K562 (cell line): ENCODE measurements around the gene PCDHGA4. TPM values are rescaled to one million over a fixed set of nuclear protein-coding genes. Genes with fewer than 3 reads are reported as not detected.

Experiments
- ATAC-seq: fragments of 200-7000 bp; cut with Tn5 transposase; 3 replicates; pipeline ENCODE4 v1.9.1; 2020; ENCODE audit warnings: moderate library complexity
- BruUV-seq: library from RNA; stranded (reverse); fragments of 400-500 nt; replicated peaks from 2 replicates; lab custom pipeline; 2021; lab: Mats Ljungman, UMichigan
- CTCF ChIA-PET: fragments of 300-600 bp; formaldehyde crosslinking; extraction: SDS; loops from one replicate; lab custom pipeline; 2021; ENCODE audit warnings: low intra/inter-chr PET ratio; lab: Yijun Ruan, JAX
- POLR2A ChIA-PET: fragments of 300-600, 350-650 bp; sonication (Branson Sonifier 250); formaldehyde crosslinking; extraction: SDS; loops from one replicate; lab custom pipeline; 2021; ENCODE audit warnings: antibody characterized with exemption, inconsistent platforms; lab: Yijun Ruan, JAX
- DNase-seq, 4 experiments: peaks; one replicate each; pipeline versions ENCODE4 v3.0.0 to v3.0.0-alpha.2; 2011 to 2018; ENCODE audit warnings: low spot score in 3 of 4, mixed read lengths in 3 of 4; ENCODE audit errors: extremely low read depth in 1 of 4
- FAIRE-seq: peaks from 2 replicates; lab custom pipeline; 2011; peaks lifted over from hg19 to GRCh38; lab: Jason Lieb, UNC
- H2AFZ ChIP-seq: 2 replicates; pipeline ENCODE4 v1.6.0; 2011; ENCODE audit warnings: low read depth, low read length, control low read depth, inconsistent platforms
- H3K27ac ChIP-seq: fragments of 200-600 bp; 3 replicates; pipeline ENCODE4 v1.8.0; 2011; ENCODE audit warnings: low read depth, mild to moderate bottlenecking, control low read depth, inconsistent platforms, low read length, moderate library complexity, mixed read lengths; ENCODE audit errors: extremely low read depth
- H3K27me3 ChIP-seq, 2 experiments: fragments of 300-600 bp in 1 of 2; 2 replicates in 1 of 2; 3 replicates in 1 of 2; pipeline versions ENCODE4 v1.6.0 to v1.8.0; 2011; ENCODE audit warnings: inconsistent platforms in 2 of 2, low read length in 2 of 2, mild to moderate bottlenecking in 1 of 2, mixed read lengths in 1 of 2, moderate library complexity in 1 of 2; ENCODE audit not compliant: control insufficient read depth in 2 of 2, insufficient read depth in 2 of 2
- H3K36me3 ChIP-seq: fragments of 300-600 bp; 3 replicates; pipeline ENCODE4 v1.8.0; 2011; ENCODE audit warnings: mild to moderate bottlenecking, low read length, inconsistent platforms; ENCODE audit not compliant: control insufficient read depth, insufficient read depth
- H3K4me1 ChIP-seq, 2 experiments: fragments of 200-600 bp in 1 of 2; replicated peaks in 1 of 2; 2 replicates in 1 of 2; 3 replicates in 1 of 2; pipeline versions ENCODE4 v1.5.1 to v1.8.0; 2011; ENCODE audit warnings: inconsistent platforms in 2 of 2, low read length in 2 of 2, mild to moderate bottlenecking in 1 of 2, mixed read lengths in 1 of 2, moderate library complexity in 1 of 2; ENCODE audit not compliant: control insufficient read depth in 2 of 2, insufficient read depth in 2 of 2
- H3K4me2 ChIP-seq: 2 replicates; pipeline ENCODE4 v1.6.1; 2011; ENCODE audit warnings: low read length, control low read depth, inconsistent platforms, mixed read lengths; ENCODE audit not compliant: insufficient read depth
- H3K4me3 ChIP-seq: fragments of 200-600 bp; sonication (generic), shearing (Covaris generic); 2 replicates; pipeline ENCODE4 v1.5.1; 2016; ENCODE audit warnings: control low read depth, inconsistent platforms
- H3K79me2 ChIP-seq: fragments of 200-600 bp; 3 replicates; pipeline ENCODE4 v1.8.0; 2011; ENCODE audit warnings: low read length, inconsistent platforms; ENCODE audit not compliant: control insufficient read depth, insufficient read depth
- H3K9ac ChIP-seq, 2 experiments: 2 replicates each; pipeline versions ENCODE4 v1.6.0 to v1.6.1; 2011; ENCODE audit warnings: low read depth in 2 of 2, low read length in 2 of 2, control low read depth in 1 of 2, inconsistent platforms in 1 of 2, mild to moderate bottlenecking in 1 of 2, mixed read lengths in 1 of 2; ENCODE audit not compliant: insufficient read depth in 1 of 2
- H3K9me1 ChIP-seq: one replicate; pipeline ENCODE4 v1.6.0; 2011; ENCODE audit warnings: inconsistent platforms, mild to moderate bottlenecking, low read length, moderate library complexity; ENCODE audit not compliant: control insufficient read depth, insufficient read depth
- H3K9me3 ChIP-seq: replicated peaks from 2 replicates; pipeline ENCODE4 v1.5.1; 2011; ENCODE audit warnings: low read depth, low read length, inconsistent platforms; ENCODE audit not compliant: control insufficient read depth, insufficient read depth
- H4K20me1 ChIP-seq: replicated peaks from 2 replicates; pipeline ENCODE4 v1.6.1; 2011; ENCODE audit warnings: low read length, inconsistent platforms, mixed read lengths; ENCODE audit not compliant: control insufficient read depth, insufficient read depth
- CTCF ChIP-seq, 3 experiments: IDR thresholded peaks in 2 of 3; conservative IDR thresholded peaks in 1 of 3; 2 replicates each; pipeline ENCODE4 v1.5.1; 2011 to 2012; ENCODE audit warnings: low read length in 3 of 3, mild to moderate bottlenecking in 3 of 3, control low read depth in 2 of 3, improper control_type of control experiment in 1 of 3, inconsistent platforms in 1 of 3, low read depth in 1 of 3, mixed read lengths in 1 of 3, moderate library complexity in 1 of 3; ENCODE audit not compliant: insufficient read depth in 2 of 3
- DIDO1 ChIP-seq: fragments of 450-650 bp; IDR thresholded peaks from 2 replicates; pipeline ENCODE4 v1.6.1; 2016; ENCODE audit warnings: low read depth, missing biosample characterization, missing genetic modification characterization
- EGR1 ChIP-seq: fragments of 450-650 bp; conservative IDR thresholded peaks from 2 replicates; pipeline ENCODE4 v1.6.1; 2017; ENCODE audit warnings: mild to moderate bottlenecking
- ETV1 ChIP-seq: fragments of 450-650 bp; conservative IDR thresholded peaks from 2 replicates; pipeline ENCODE4 v1.6.1; 2016; ENCODE audit warnings: missing genetic modification characterization, control low read depth, low read depth, missing compliant biosample characterization
- MEF2A ChIP-seq: IDR thresholded peaks from 2 replicates; pipeline ENCODE4 v1.6.1; 2011; ENCODE audit warnings: low read depth, mild to moderate bottlenecking, low read length, moderate library complexity; ENCODE audit not compliant: control insufficient read depth
- RFX5 ChIP-seq: IDR thresholded peaks from 2 replicates; pipeline ENCODE4 v1.6.1; 2011; ENCODE audit warnings: low read depth, mild to moderate bottlenecking, improper control_type of control experiment, low read length
- RUNX1 ChIP-seq: sonication (generic); IDR thresholded peaks from 2 replicates; pipeline ENCODE4 v1.6.1; 2016; ENCODE audit warnings: antibody characterized with exemption, low read depth
- THRA ChIP-seq: fragments of 450-650 bp; IDR thresholded peaks from 2 replicates; pipeline ENCODE4 v1.6.1; 2017; ENCODE audit warnings: mild to moderate bottlenecking, moderate library complexity
- ZC3H8 ChIP-seq: fragments of 450-650 bp; IDR thresholded peaks from 2 replicates; pipeline ENCODE4 v1.6.1; 2017
- ZNF707 ChIP-seq: fragments of 250-450 bp; sonication (Bioruptor Pico); conservative IDR thresholded peaks from 2 replicates; pipeline ENCODE4 v1.8.0; 2022; ENCODE audit warnings: inconsistent platforms, mild to moderate bottlenecking, moderate library complexity
- WGBS: fragments of 100-300 bp; shearing (Covaris generic); methylation state at CpG from one replicate; pipeline ENCODE4 v1.1.6; 2016; ENCODE audit warnings: low coverage, mixed read lengths; ENCODE audit not compliant: insufficient coverage; ENCODE audit errors: missing lambda C conversion rate; 5-methylcytosine and 5-hydroxymethylcytosine counted together
- in situ Hi-C: fragments of 300-500 bp; cut with MboI; formaldehyde crosslinking; loops from 4 replicates; pipeline ENCODE4 v1.15.0; 2018; ENCODE audit warnings: inconsistent platforms, mixed read lengths
- intact Hi-C: fragments of 100-400 bp; cut with micrococcal nuclease; formaldehyde crosslinking; loops from 2 replicates; pipeline ENCODE4 v1.14.2; 2022
- polyA plus RNA-seq, 8 experiments: library from polyadenylated mRNA; depleted of rRNA in 4 of 8; stranded (reverse) in 5 of 8; unstranded in 3 of 8; fragments of >200 nt; fragmentation: Nextera tagmentation in 2 of 8; fragmentation: Illumina TruSeq in 1 of 8; extraction: Ambion mirVana in 2 of 8; extraction: Trizol in 1 of 8; gene quantifications; 2 replicates each; pipeline versions ENCODE4 v1.2.1 to v1.2.3, GENCODE V29; 2011 to 2014; ENCODE audit warnings: inconsistent platforms in 1 of 8, missing spikeins in 1 of 8
- total RNA-seq, 7 experiments: library from RNA; depleted of rRNA in 6 of 7; stranded (reverse); fragments of >200 nt in 6 of 7; fragmentation: Illumina TruSeq in 2 of 7; extraction: Trizol in 2 of 7; gene quantifications; 2 replicates each; pipeline versions ENCODE4 v1.2.1 to v1.2.3, GENCODE V29; 2011 to 2021; ENCODE audit warnings: low replicate concordance in 1 of 7
- TF ChIP-seq, protein P1 (sequence below): fragments of 450-650 bp; IDR thresholded peaks from 2 replicates; pipeline ENCODE4 v1.6.1; 2016; ENCODE audit warnings: borderline replicate concordance
- TF ChIP-seq, protein P2 (sequence below), 2 experiments: IDR thresholded peaks; 2 replicates each; pipeline ENCODE4 v1.6.1; 2011; ENCODE audit warnings: borderline replicate concordance in 1 of 2, control low read depth in 1 of 2, low read depth in 1 of 2, low read length in 1 of 2, mild to moderate bottlenecking in 1 of 2, mixed read lengths in 1 of 2, moderate library complexity in 1 of 2; ENCODE audit not compliant: insufficient read depth in 1 of 2, insufficient read length in 1 of 2, poor library complexity in 1 of 2, severe bottlenecking in 1 of 2; ENCODE audit errors: extremely low read depth in 1 of 2
- TF ChIP-seq, protein P3 (sequence below): sonication (generic); formaldehyde crosslinking; IDR thresholded peaks from 2 replicates; pipeline ENCODE4 v1.9.0; 2022; ENCODE audit warnings: mild to moderate bottlenecking, missing genetic modification reagents

PCDHGA4 gene
- total and polyA plus RNA-seq, 9 of the 15 experiments (the other 6 are each of a cell fraction or from before 2014, with no cell fraction given), result 0.12 to 0.40 (median 0.36) TPM; not detected in 2

GRCh38 chr5:141373673-141374317, 19.0 kb downstream of the PCDHGA4 start, which contains the start of gene PCDHGA6:
Gene PCDHGA6, plus strand, starts transcription at chr5:141373891. Its CDS starts 193 bp downstream, at chr5:141374084.
- Histone ChIP-seq H3K9me1 (no peaks in the 10 kb centered on the region), H2AFZ (0 out of 2 replicates have a peak within 1 kb of the TSS, but pooled peaks have one; percentile 9), H3K79me2 (no peaks in the 10 kb centered on the region), H3K9ac (no peak within 1 kb of the TSS), H3K27me3 (peaks cover 4 to 38% of the 10 kb centered on the region in 2 experiments), H3K4me1 (peaks cover 0 to 7% of the 10 kb centered on the region in 2 experiments; a peak in 1 of 5 replicates), H3K4me2 (peak within 1 kb of the TSS; percentile 23; the same call in 1 of the 2 replicates), H3K9me3 (no peaks in the 10 kb centered on the region), H4K20me1 (no peaks in the 10 kb centered on the region), H3K36me3 (no peaks in the 10 kb centered on the region), H3K4me3 (no peak within 1 kb of the TSS), H3K27ac (no peak within 1 kb of the TSS)
- BruUV-seq, result no TSS peak
- WGBS, result 21% methylated on average over 22 of the region's 27 CpGs
- in situ Hi-C loops (no loop called here), intact Hi-C loops (loop anchor here (5.0 kb wide), 1 partner anchor 46 kb away; no protein-coding TSS in a partner anchor)
- ChIA-PET CTCF (interaction anchor here (0.6 to 1.3 kb wide), 2 partner anchors 141 to 770 kb away, joined by 3 read pairs; no protein-coding TSS in a partner anchor), POLR2A (interaction anchor here (0.6 kb wide), 1 partner anchor 207 kb away, joined by 5 read pairs; no protein-coding TSS in a partner anchor)
- peak; percentile 26 for FAIRE-seq
- DNase-seq, result no peak
- ATAC-seq, result peak; percentile 61; the same call in 1 of the 3 replicates
- TF ChIP-seq, protein P1, sequence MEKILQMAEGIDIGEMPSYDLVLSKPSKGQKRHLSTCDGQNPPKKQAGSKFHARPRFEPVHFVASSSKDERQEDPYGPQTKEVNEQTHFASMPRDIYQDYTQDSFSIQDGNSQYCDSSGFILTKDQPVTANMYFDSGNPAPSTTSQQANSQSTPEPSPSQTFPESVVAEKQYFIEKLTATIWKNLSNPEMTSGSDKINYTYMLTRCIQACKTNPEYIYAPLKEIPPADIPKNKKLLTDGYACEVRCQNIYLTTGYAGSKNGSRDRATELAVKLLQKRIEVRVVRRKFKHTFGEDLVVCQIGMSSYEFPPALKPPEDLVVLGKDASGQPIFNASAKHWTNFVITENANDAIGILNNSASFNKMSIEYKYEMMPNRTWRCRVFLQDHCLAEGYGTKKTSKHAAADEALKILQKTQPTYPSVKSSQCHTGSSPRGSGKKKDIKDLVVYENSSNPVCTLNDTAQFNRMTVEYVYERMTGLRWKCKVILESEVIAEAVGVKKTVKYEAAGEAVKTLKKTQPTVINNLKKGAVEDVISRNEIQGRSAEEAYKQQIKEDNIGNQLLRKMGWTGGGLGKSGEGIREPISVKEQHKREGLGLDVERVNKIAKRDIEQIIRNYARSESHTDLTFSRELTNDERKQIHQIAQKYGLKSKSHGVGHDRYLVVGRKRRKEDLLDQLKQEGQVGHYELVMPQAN, result no peak
- TF ChIP-seq DIDO1, result no peak
- no peak for TF ChIP-seq THRA
- no peak for TF ChIP-seq EGR1
- no peak for TF ChIP-seq MEF2A
- TF ChIP-seq ZNF707 (CRISPR knock-in tag), result no peak
- TF ChIP-seq, protein P2, sequence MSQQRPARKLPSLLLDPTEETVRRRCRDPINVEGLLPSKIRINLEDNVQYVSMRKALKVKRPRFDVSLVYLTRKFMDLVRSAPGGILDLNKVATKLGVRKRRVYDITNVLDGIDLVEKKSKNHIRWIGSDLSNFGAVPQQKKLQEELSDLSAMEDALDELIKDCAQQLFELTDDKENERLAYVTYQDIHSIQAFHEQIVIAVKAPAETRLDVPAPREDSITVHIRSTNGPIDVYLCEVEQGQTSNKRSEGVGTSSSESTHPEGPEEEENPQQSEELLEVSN (IDR thresholded peaks at IDR 0.05; ENCODE audit: borderline replicate concordance in 1 of 2, extremely low read depth in 1 of 2, insufficient read depth in 1 of 2, insufficient read length in 1 of 2, low read depth in 1 of 2, low read length in 1 of 2, poor library complexity in 1 of 2, severe bottlenecking in 1 of 2), result no peak
- no peak for TF ChIP-seq RFX5
- peak; percentile 43 to 63 (median 60) for TF ChIP-seq CTCF (IDR thresholded peaks at IDR 0.05 in 2 of 3, conservative IDR thresholded peaks at IDR 0.05 in 1 of 3; ENCODE audit: insufficient read depth in 2 of 3, low read depth in 1 of 3, low read length in 3 of 3)
- TF ChIP-seq, protein P3, sequence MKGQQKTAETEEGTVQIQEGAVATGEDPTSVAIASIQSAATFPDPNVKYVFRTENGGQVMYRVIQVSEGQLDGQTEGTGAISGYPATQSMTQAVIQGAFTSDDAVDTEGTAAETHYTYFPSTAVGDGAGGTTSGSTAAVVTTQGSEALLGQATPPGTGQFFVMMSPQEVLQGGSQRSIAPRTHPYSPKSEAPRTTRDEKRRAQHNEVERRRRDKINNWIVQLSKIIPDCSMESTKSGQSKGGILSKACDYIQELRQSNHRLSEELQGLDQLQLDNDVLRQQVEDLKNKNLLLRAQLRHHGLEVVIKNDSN (CRISPR knock-in tag), result no peak
- no peak for TF ChIP-seq ZC3H8
- TF ChIP-seq RUNX1, result no peak
- 0 out of 2 replicates have a peak, but pooled peaks have one; percentile 34 for TF ChIP-seq ETV1 (tag)
